Keratinocyte (primary cell): ENCODE data around the gene ANAPC16. TPM values are rescaled to one million over a fixed set of nuclear protein-coding genes. Genes with fewer than 3 reads are reported as not detected.
"Not testable (repeated sequence)": the region's sequence is repeated elsewhere in the genome, so short reads cannot be mapped to it uniquely, and the experiment has no call there.

Experiments
- DNase-seq: peaks from one replicate; pipeline ENCODE4 v3.0.0-alpha.2; 2011; ENCODE audit warnings: low read depth, missing footprints, low spot score
- FAIRE-seq: peaks from 2 replicates; lab custom pipeline; 2011; peaks lifted over from hg19 to GRCh38; lab: Jason Lieb, UNC
- H2AFZ ChIP-seq: 2 replicates; pipeline ENCODE4 v1.6.0; 2012; ENCODE audit warnings: low read length, control low read depth, inconsistent platforms; ENCODE audit not compliant: control insufficient read depth
- H3K27ac ChIP-seq: 2 replicates; pipeline ENCODE4 v1.5.1; 2011; ENCODE audit warnings: low read length; ENCODE audit not compliant: control insufficient read depth, insufficient read depth
- H3K27me3 ChIP-seq: 3 replicates; pipeline ENCODE4 v1.6.0; 2011; ENCODE audit warnings: low read length; ENCODE audit not compliant: control insufficient read depth, insufficient read depth; ENCODE audit errors: extremely low read depth
- H3K36me3 ChIP-seq, 2 experiments: 2 replicates in 1 of 2; 3 replicates in 1 of 2; pipeline ENCODE4 v1.5.1; 2011; ENCODE audit warnings: low read length in 2 of 2, mild to moderate bottlenecking in 1 of 2; ENCODE audit not compliant: control insufficient read depth in 2 of 2, insufficient read depth in 2 of 2; ENCODE audit errors: extremely low read depth in 1 of 2
- H3K4me1 ChIP-seq: 3 replicates; pipeline ENCODE4 v1.5.1; 2011; ENCODE audit warnings: low read length; ENCODE audit not compliant: control insufficient read depth, insufficient read depth; ENCODE audit errors: extremely low read depth
- H3K4me2 ChIP-seq: 3 replicates; pipeline ENCODE4 v1.6.0; 2011; ENCODE audit warnings: low read depth, low read length; ENCODE audit not compliant: control insufficient read depth, insufficient read depth; ENCODE audit errors: extremely low read depth
- H3K4me3 ChIP-seq, 3 experiments: fragments of 200-600 bp in 1 of 3; sonication (generic) in 1 of 3; 2 replicates in 2 of 3; 3 replicates in 1 of 3; pipeline ENCODE4 v1.5.1; 2011 to 2016; ENCODE audit warnings: low read length in 3 of 3, mild to moderate bottlenecking in 3 of 3, control low read depth in 2 of 3, inconsistent platforms in 1 of 3, low read depth in 1 of 3, mixed read lengths in 1 of 3, mixed run types in 1 of 3, moderate library complexity in 1 of 3; ENCODE audit not compliant: control insufficient read depth in 2 of 3, insufficient read depth in 2 of 3; ENCODE audit errors: extremely low read depth in 1 of 3
- H3K79me2 ChIP-seq: 2 replicates; pipeline ENCODE4 v1.6.0; 2012; ENCODE audit warnings: low read length; ENCODE audit not compliant: control insufficient read depth, insufficient read depth
- H3K9ac ChIP-seq: 3 replicates; pipeline ENCODE4 v1.6.0; 2011; ENCODE audit warnings: low read length; ENCODE audit not compliant: control insufficient read depth, insufficient read depth; ENCODE audit errors: extremely low read depth
- H3K9me1 ChIP-seq: 3 replicates; pipeline ENCODE4 v1.6.0; 2011; ENCODE audit warnings: low read length; ENCODE audit not compliant: control insufficient read depth, insufficient read depth; ENCODE audit errors: extremely low read depth
- H3K9me3 ChIP-seq: 2 replicates; pipeline ENCODE4 v1.5.1; 2012; ENCODE audit warnings: low read depth, low read length; ENCODE audit not compliant: control insufficient read depth
- H4K20me1 ChIP-seq: 3 replicates; pipeline ENCODE4 v1.6.0; 2011; ENCODE audit warnings: low read length; ENCODE audit not compliant: control insufficient read depth, insufficient read depth; ENCODE audit errors: extremely low read depth
- CTCF ChIP-seq, 3 experiments: IDR thresholded peaks in 1 of 3; conservative IDR thresholded peaks in 1 of 3; optimal IDR thresholded peaks in 1 of 3; 2 replicates in 2 of 3; 3 replicates in 1 of 3; pipeline versions ENCODE3 to v1.5.1; 2011; ENCODE audit warnings: low read length in 3 of 3, mild to moderate bottlenecking in 3 of 3, moderate library complexity in 2 of 3, control low read depth in 1 of 3, inconsistent platforms in 1 of 3; ENCODE audit not compliant: insufficient read depth in 2 of 3; ENCODE audit errors: extremely low read depth in 1 of 3
- EZH2 ChIP-seq: IDR thresholded peaks from one replicate; pipeline ENCODE4 v1.6.1; 2012; ENCODE audit warnings: inconsistent platforms, mild to moderate bottlenecking, low read length, moderate library complexity
- dilution Hi-C: fragments of 300-500 bp; cut with MboI; formaldehyde crosslinking; loops from one replicate; pipeline ENCODE4 v1.7.0; 2020; ENCODE audit warnings: low sequenced_read_pairs; ENCODE audit not compliant: extremely low pct_ligation_motif_present
- polyA plus RNA-seq, 5 experiments: library from polyadenylated mRNA; depleted of rRNA in 3 of 5; stranded (reverse) in 3 of 5; stranded (forward) in 1 of 5; unstranded in 1 of 5; fragments of >200 nt; gene quantifications; 1 replicate in 1 of 5; 2 replicates in 3 of 5; 3 replicates in 1 of 5; pipeline versions ENCODE4 v1.2.1 to v1.2.3, GENCODE V29; 2011 to 2012; ENCODE audit warnings: missing spikeins in 2 of 5, low read depth in 1 of 5, low replicate concordance in 1 of 5

ANAPC16 gene
- polyA plus RNA-seq, 1 donor (not counting 4 experiments of a cell fraction or from before 2014, with no cell fraction given): 93.9 TPM

- H2AFZ ChIP-seq: no peak overlapping the region
- H3K4me2 ChIP-seq: no peak overlapping the region
- TF ChIP-seq CTCF (optimal IDR thresholded peaks at IDR 0.05 in 1 of 3, IDR thresholded peaks at IDR 0.05 in 1 of 3, conservative IDR thresholded peaks at IDR 0.05 in 1 of 3; ENCODE audit: extremely low read depth in 1 of 3, insufficient read depth in 2 of 3, low read length in 3 of 3) (peak in 2 of 3 experiments; percentile 5 to 12), EZH2 (no peak)
- H3K27me3 ChIP-seq: no peaks in the 10 kb centered on the region
- peaks cover 18% of the 10 kb centered on the region for H3K79me2 ChIP-seq
- no peak for FAIRE-seq
- H3K9me3 ChIP-seq: no peaks in the 10 kb centered on the region
- H3K4me3 ChIP-seq: no peak overlapping the region
- H3K9ac ChIP-seq: no peak overlapping the region
- dilution Hi-C loops: no loop called here
- peaks cover 26% of the 10 kb centered on the region for H4K20me1 ChIP-seq
- no peaks in the 10 kb centered on the region for H3K4me1 ChIP-seq
- DNase-seq: no peak
- no peak overlapping the region for H3K27ac ChIP-seq
- no peaks in the 10 kb centered on the region for H3K9me1 ChIP-seq
- peaks cover 13 to 21% of the 10 kb centered on the region in 2 experiments for H3K36me3 ChIP-seq
Observed at GRCh38 chr10:72278668-72279393, 63.0 kb downstream of the ANAPC16 start.

DNA sequence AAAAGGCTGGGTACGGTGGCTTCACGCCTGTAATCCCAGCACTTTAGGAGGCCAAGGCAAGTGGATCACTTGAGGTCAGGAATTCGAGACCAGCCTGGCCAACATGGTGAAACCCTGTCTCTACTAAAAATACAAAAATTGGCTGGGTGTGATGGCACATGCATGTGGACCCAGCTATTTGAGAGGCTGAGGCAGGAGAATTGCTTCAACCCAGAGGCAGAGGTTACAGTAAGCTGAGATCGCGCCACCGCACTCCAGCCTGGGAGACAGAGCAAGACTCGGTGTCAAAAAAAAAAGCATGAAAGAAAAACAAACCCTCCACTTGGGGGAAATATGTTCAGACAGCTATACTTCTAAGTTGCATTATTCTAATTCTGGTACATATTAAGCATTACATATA is 63.8 kb downstream of the ANAPC16 start:
- Histone ChIP-seq H3K36me3 (peaks cover 7 to 14% of the 10 kb centered on the region in 2 experiments), H4K20me1 (peaks cover 19% of the 10 kb centered on the region)
- H3K27ac ChIP-seq, dilution Hi-C loops, FAIRE-seq, H3K9me1 ChIP-seq, H3K27me3 ChIP-seq, H2AFZ ChIP-seq, DNase-seq, H3K9ac ChIP-seq, H3K4me3 ChIP-seq, H3K9me3 ChIP-seq, H3K4me1 ChIP-seq, H3K79me2 ChIP-seq, H3K4me2 ChIP-seq: not testable (repeated sequence)
